OCI-LY1 (cell line): ENCODE results near the gene ABHD17B.

Experiments used
- H2AFZ ChIP-seq: fragments of 200-600 bp; sonication (generic), shearing (Covaris generic); 2 replicates; pipeline ENCODE4 v1.6.0; 2014; ENCODE audit warnings: antibody characterized with exemption, mild to moderate bottlenecking, low read length
- H3F3A ChIP-seq: fragments of 200-600 bp; sonication (generic), shearing (Covaris generic); 2 replicates; pipeline ENCODE4 v1.6.0; 2014; ENCODE audit warnings: mild to moderate bottlenecking, antibody characterized with exemption, low read length, moderate library complexity; ENCODE audit not compliant: insufficient read depth
- H3K27ac ChIP-seq: fragments of 200-600 bp; sonication (generic); 2 replicates; pipeline ENCODE4 v1.5.1; 2014; ENCODE audit warnings: low read length, mixed run types, mild to moderate bottlenecking, low read depth; ENCODE audit not compliant: poor library complexity, severe bottlenecking
- H3K27me3 ChIP-seq: fragments of 200-600 bp; sonication (generic); 2 replicates; pipeline ENCODE4 v1.6.0; 2014; ENCODE audit warnings: antibody characterized with exemption, mild to moderate bottlenecking, low read length, moderate library complexity; ENCODE audit not compliant: insufficient read depth
- H3K36me3 ChIP-seq: fragments of 200-600 bp; sonication (generic); 2 replicates; pipeline ENCODE4 v1.6.1; 2014; ENCODE audit warnings: mild to moderate bottlenecking, antibody characterized with exemption, low read length, moderate library complexity, mixed read lengths; ENCODE audit not compliant: insufficient read depth
- H3K4me1 ChIP-seq: fragments of 200-600 bp; sonication (generic); 2 replicates; pipeline ENCODE4 v1.5.1; 2014; ENCODE audit warnings: mild to moderate bottlenecking, low read length, moderate library complexity; ENCODE audit not compliant: insufficient read depth, severe bottlenecking
- H3K4me2 ChIP-seq: fragments of 200-600 bp; sonication (generic), shearing (Covaris generic); 2 replicates; pipeline ENCODE4 v1.6.1; 2014; ENCODE audit warnings: low read length
- H3K4me3 ChIP-seq: fragments of 200-600 bp; sonication (generic); 2 replicates; pipeline ENCODE4 v1.5.1; 2014; ENCODE audit warnings: low read length, low read depth, mild to moderate bottlenecking, mixed read lengths; ENCODE audit not compliant: poor library complexity, severe bottlenecking
- H3K79me2 ChIP-seq: fragments of 200-600 bp; shearing (Covaris generic); 2 replicates; pipeline ENCODE4 v1.6.1; 2016; ENCODE audit warnings: mixed run types, low read length, mixed read lengths; ENCODE audit not compliant: insufficient read depth
- H3K9ac ChIP-seq: fragments of 200-600 bp; sonication (generic), shearing (Covaris generic); 2 replicates; pipeline ENCODE4 v1.6.1; 2014; ENCODE audit warnings: mild to moderate bottlenecking, low read length, mixed read lengths
- H3K9me2 ChIP-seq: fragments of 200-600 bp; sonication (generic), shearing (Covaris generic); 2 replicates; pipeline ENCODE4 v1.6.1; 2014; ENCODE audit warnings: low read depth, mild to moderate bottlenecking, low read length, mixed read lengths
- H3K9me3 ChIP-seq: fragments of 200-600 bp; shearing (Covaris generic); 2 replicates; pipeline ENCODE4 v1.6.1; 2014; ENCODE audit warnings: low read length, mixed read lengths
- H4K20me1 ChIP-seq: fragments of 200-600 bp; sonication (generic), shearing (Covaris generic); 2 replicates; pipeline ENCODE4 v1.6.0; 2016; ENCODE audit warnings: mild to moderate bottlenecking, low read length; ENCODE audit not compliant: insufficient read depth
- EZH2 ChIP-seq: fragments of 200-600 bp; sonication (generic), shearing (Covaris generic); IDR thresholded peaks from 2 replicates; pipeline ENCODE4 v1.8.0; 2017; ENCODE audit warnings: borderline replicate concordance, mixed run types, mild to moderate bottlenecking, antibody characterized with exemption, low read length, moderate library complexity, mixed read lengths
- TF ChIP-seq, protein P1 (sequence below): fragments of 200-600 bp; sonication (generic), shearing (Covaris generic); IDR thresholded peaks from 2 replicates; pipeline ENCODE4 v1.5.1; 2017; ENCODE audit warnings: mild to moderate bottlenecking, antibody characterized with exemption, low read length, moderate library complexity, mixed read lengths

ABHD17B gene

DNA sequence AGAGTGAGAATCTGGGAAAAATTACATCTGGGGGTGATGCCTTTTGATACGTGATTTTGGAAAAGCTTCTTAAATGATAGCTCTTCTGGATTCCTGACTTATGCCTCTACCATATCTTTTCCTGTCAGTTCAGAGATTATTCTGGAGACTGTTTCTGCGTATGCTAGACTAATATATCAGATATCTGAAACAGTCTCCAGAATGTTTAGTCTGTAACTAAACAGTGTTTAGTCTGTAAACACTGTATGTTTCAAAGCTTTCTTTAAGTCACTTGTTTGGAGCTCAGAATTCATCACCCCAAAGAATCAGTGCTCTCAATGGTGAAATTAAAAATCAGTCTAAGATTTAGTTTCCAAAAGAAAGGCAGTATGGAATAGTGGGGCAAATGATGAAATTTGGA lies 20.2 kb upstream of the ABHD17B start:
- TF ChIP-seq, protein P1, sequence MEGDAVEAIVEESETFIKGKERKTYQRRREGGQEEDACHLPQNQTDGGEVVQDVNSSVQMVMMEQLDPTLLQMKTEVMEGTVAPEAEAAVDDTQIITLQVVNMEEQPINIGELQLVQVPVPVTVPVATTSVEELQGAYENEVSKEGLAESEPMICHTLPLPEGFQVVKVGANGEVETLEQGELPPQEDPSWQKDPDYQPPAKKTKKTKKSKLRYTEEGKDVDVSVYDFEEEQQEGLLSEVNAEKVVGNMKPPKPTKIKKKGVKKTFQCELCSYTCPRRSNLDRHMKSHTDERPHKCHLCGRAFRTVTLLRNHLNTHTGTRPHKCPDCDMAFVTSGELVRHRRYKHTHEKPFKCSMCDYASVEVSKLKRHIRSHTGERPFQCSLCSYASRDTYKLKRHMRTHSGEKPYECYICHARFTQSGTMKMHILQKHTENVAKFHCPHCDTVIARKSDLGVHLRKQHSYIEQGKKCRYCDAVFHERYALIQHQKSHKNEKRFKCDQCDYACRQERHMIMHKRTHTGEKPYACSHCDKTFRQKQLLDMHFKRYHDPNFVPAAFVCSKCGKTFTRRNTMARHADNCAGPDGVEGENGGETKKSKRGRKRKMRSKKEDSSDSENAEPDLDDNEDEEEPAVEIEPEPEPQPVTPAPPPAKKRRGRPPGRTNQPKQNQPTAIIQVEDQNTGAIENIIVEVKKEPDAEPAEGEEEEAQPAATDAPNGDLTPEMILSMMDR = no peak
- no peak for TF ChIP-seq EZH2
- no peak overlapping the region for H3K4me2 ChIP-seq
- no peaks in the 10 kb centered on the region for H4K20me1 ChIP-seq
- H3K27me3 ChIP-seq = no peaks in the 10 kb centered on the region
- no peaks in the 10 kb centered on the region; the same call in 1 of the 2 replicates for H3K79me2 ChIP-seq
- H3K9ac ChIP-seq = no peak overlapping the region
- no peaks in the 10 kb centered on the region for H3F3A ChIP-seq
- no peak overlapping the region for H2AFZ ChIP-seq
- no peak overlapping the region for H3K4me3 ChIP-seq
- no peaks in the 10 kb centered on the region for H3K9me3 ChIP-seq
- no peaks in the 10 kb centered on the region for H3K36me3 ChIP-seq
- no peak overlapping the region for H3K27ac ChIP-seq
- H3K9me2 ChIP-seq = no peaks in the 10 kb centered on the region
- no peaks in the 10 kb centered on the region for H3K4me1 ChIP-seq

DNA sequence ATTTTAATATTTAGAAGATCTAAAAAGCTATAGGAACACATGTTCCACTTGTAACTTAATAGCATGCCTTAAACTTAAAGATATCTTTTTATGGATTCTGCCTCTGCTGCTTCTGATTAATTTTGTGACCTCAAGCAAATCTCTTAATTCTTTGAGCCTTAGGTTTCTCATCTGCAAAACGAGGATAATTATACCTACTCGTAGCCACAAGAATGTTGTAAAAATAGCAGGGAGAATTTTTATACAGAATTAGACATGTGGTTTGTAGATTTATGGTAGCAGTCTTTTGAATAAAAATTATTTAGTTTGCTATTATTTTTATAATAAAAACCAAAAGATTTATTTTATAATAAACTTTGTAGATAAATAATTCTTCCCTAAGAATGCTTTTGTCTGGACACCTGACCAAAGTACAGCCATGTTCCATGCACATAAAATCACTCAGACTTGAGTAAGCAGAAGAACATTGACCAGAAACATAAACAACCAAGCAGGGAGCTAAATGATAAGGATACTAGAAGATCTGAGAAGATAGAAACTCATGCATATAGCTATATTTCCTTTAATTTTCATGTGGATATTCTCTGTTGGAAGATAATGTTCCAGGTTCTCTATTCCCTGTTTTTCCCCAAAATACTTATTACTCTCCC lies 18.9 kb upstream of the ABHD17B start:
- H3K79me2 ChIP-seq = no peaks in the 10 kb centered on the region; the same call in 1 of the 2 replicates
- no peak overlapping the region for H3K9ac ChIP-seq

GRCh38 chr9:71929223-71929622 lies 18.2 kb upstream of the ABHD17B start:
- no peaks in the 10 kb centered on the region; the same call in 1 of the 2 replicates for H3K79me2 ChIP-seq
- no peak overlapping the region for H3K4me3 ChIP-seq
- H4K20me1 ChIP-seq = no peaks in the 10 kb centered on the region
- no peaks in the 10 kb centered on the region for H3K27me3 ChIP-seq
- H3F3A ChIP-seq = no peaks in the 10 kb centered on the region
- H2AFZ ChIP-seq = no peak overlapping the region
- no peak overlapping the region for H3K9ac ChIP-seq
- no peak overlapping the region for H3K4me2 ChIP-seq
- no peaks in the 10 kb centered on the region for H3K36me3 ChIP-seq
- H3K27ac ChIP-seq = no peak overlapping the region
- TF ChIP-seq, protein P1 = no peak
- no peak for TF ChIP-seq EZH2
- no peaks in the 10 kb centered on the region for H3K9me2 ChIP-seq
- no peaks in the 10 kb centered on the region for H3K9me3 ChIP-seq
- H3K4me1 ChIP-seq = no peaks in the 10 kb centered on the region

More for the DNA sequence above, 18.9 kb upstream of the ABHD17B start:
- Histone ChIP-seq H3K27ac (no peak overlapping the region), H3K9me2 (no peaks in the 10 kb centered on the region), H3K36me3 (no peaks in the 10 kb centered on the region), H3K4me2 (no peak overlapping the region), H3K27me3 (no peaks in the 10 kb centered on the region), H2AFZ (no peak overlapping the region), H3K4me1 (no peaks in the 10 kb centered on the region), H3K9me3 (no peaks in the 10 kb centered on the region), H4K20me1 (no peaks in the 10 kb centered on the region), H3F3A (no peaks in the 10 kb centered on the region), H3K4me3 (no peak overlapping the region)
- no peak for TF ChIP-seq EZH2
- TF ChIP-seq, protein P1 = no peak
